Esophagus (tissue), 2 donors: Measurements from ENCODE around the gene WHRN. TPM values are rescaled to one million over a fixed set of nuclear protein-coding genes. Genes with fewer than 3 reads are reported as not detected.

Source experiments
- H3K27ac ChIP-seq, 2 donors: one replicate each; pipeline ENCODE4 v1.5.1; 2013; ENCODE audit warnings: low read depth in 2 of 2, mild to moderate bottlenecking in 2 of 2, inconsistent platforms in 1 of 2, low read length in 1 of 2, moderate library complexity in 1 of 2
- H3K27me3 ChIP-seq, 2 donors: one replicate each; pipeline ENCODE4 v1.6.1; 2013; ENCODE audit warnings: low read length in 2 of 2, control low read depth in 1 of 2, mild to moderate bottlenecking in 1 of 2; ENCODE audit not compliant: insufficient read depth in 2 of 2, control insufficient read depth in 1 of 2
- H3K36me3 ChIP-seq, 2 donors: one replicate each; pipeline ENCODE4 v1.6.1; 2013; ENCODE audit warnings: low read length in 1 of 2; ENCODE audit not compliant: control insufficient read depth in 2 of 2, insufficient read depth in 2 of 2
- H3K4me1 ChIP-seq, 2 donors: one replicate each; pipeline ENCODE4 v1.6.1; 2013; ENCODE audit warnings: low read length in 1 of 2; ENCODE audit not compliant: control insufficient read depth in 2 of 2, insufficient read depth in 2 of 2
- H3K4me3 ChIP-seq, 2 donors: one replicate each; pipeline ENCODE4 v1.5.1; 2013; ENCODE audit warnings: low read length in 2 of 2, mild to moderate bottlenecking in 2 of 2, low read depth in 1 of 2, moderate library complexity in 1 of 2
- H3K9me3 ChIP-seq, 2 donors: one replicate each; pipeline ENCODE4 v1.6.1; 2013; ENCODE audit warnings: mild to moderate bottlenecking in 2 of 2, low read depth in 1 of 2, low read length in 1 of 2, moderate library complexity in 1 of 2; ENCODE audit not compliant: control insufficient read depth in 2 of 2, insufficient read depth in 1 of 2
- WGBS, 2 donors: extraction: QIAGEN DNeasy Blood & Tissue Kit; methylation state at CpG; one replicate each; pipeline ENCODE4 v1.1.7; 2013; 5-methylcytosine and 5-hydroxymethylcytosine counted together
- polyA plus RNA-seq, 2 donors: library from polyadenylated mRNA; stranded (reverse); fragments of 200-250 nt; gene quantifications; one replicate each; pipeline ENCODE4 v1.2.3, GENCODE V29; 2013
- donor health status: healthy with polysubstance abuse.
- donor health status: Bipolar disorder and iron deficiency.

Gene WHRN
- polyA plus RNA-seq, 2 donors: 3.4 to 7.6 TPM

- peaks cover 0 to 14% of the 10 kb centered on the region in 2 donors for H3K4me1 ChIP-seq
Measured at GRCh38 chr9:114367772-114368569, 137.3 kb downstream of the WHRN start.

GRCh38 chr9:114367366-114367765, 137.9 kb downstream of the WHRN start:
- no peaks in the 10 kb centered on the region for H3K9me3 ChIP-seq
- peak overlapping the region; percentile 55 to 58 for H3K27ac ChIP-seq
- H3K27me3 ChIP-seq: no peaks in the 10 kb centered on the region
- WGBS, 2 donors: 88 to 90% methylated on average over 6 of the region's 6 CpGs
- H3K4me1 ChIP-seq: peaks cover 0 to 11% of the 10 kb centered on the region in 2 donors
- H3K36me3 ChIP-seq: peaks cover 7 to 11% of the 10 kb centered on the region in 2 donors
- no peak overlapping the region for H3K4me3 ChIP-seq

More at GRCh38 chr9:114367772-114368569, 137.3 kb downstream of the WHRN start:
- Histone ChIP-seq H3K27me3 (no peaks in the 10 kb centered on the region), H3K9me3 (no peaks in the 10 kb centered on the region), H3K27ac (peak overlapping the region in 1 of 2 donors; percentile 58), H3K4me3 (no peak overlapping the region), H3K36me3 (peaks cover 7 to 11% of the 10 kb centered on the region in 2 donors)
- 89 to 92% methylated on average over 14 of the region's 14 CpGs for WGBS, 2 donors

- Histone ChIP-seq H3K9me3 (no peaks in the 10 kb centered on the region), H3K4me3 (no peak overlapping the region), H3K36me3 (peaks cover 8 to 11% of the 10 kb centered on the region in 2 donors), H3K27me3 (no peaks in the 10 kb centered on the region), H3K4me1 (peaks cover 0 to 8% of the 10 kb centered on the region in 2 donors), H3K27ac (peak overlapping the region in 1 of 2 donors; percentile 4)
- 55 to 56% methylated on average over 10 of the region's 10 CpGs for WGBS, 2 donors
Measured at GRCh38 chr9:114366334-114367128, 138.7 kb downstream of the WHRN start.

- peaks cover 13 to 18% of the 10 kb centered on the region in 2 donors for H3K36me3 ChIP-seq
- no peaks in the 10 kb centered on the region for H3K27me3 ChIP-seq
- H3K4me1 ChIP-seq: peaks cover 0 to 5% of the 10 kb centered on the region in 2 donors
- no peak overlapping the region for H3K27ac ChIP-seq
- no peaks in the 10 kb centered on the region for H3K9me3 ChIP-seq
- H3K4me3 ChIP-seq: no peak overlapping the region
- WGBS, 2 donors: 93 to 96% methylated on average over 2 of the region's 2 CpGs
Measured at GRCh38 chr9:114365194-114365593, 140.1 kb downstream of the WHRN start.

GRCh38 chr9:114364134-114365041, 140.9 kb downstream of the WHRN start:
- WGBS, 2 donors: 55 to 63% methylated on average over 6 of the region's 6 CpGs
- Histone ChIP-seq H3K4me1 (peaks cover 0 to 5% of the 10 kb centered on the region in 2 donors), H3K9me3 (no peaks in the 10 kb centered on the region), H3K27ac (peak overlapping the region; percentile 14 to 27), H3K36me3 (peaks cover 13 to 25% of the 10 kb centered on the region in 2 donors), H3K4me3 (no peak overlapping the region), H3K27me3 (no peaks in the 10 kb centered on the region)

GRCh38 chr9:114363424-114363823, 141.8 kb downstream of the WHRN start:
- Histone ChIP-seq H3K4me1 (peaks cover 0 to 5% of the 10 kb centered on the region in 2 donors), H3K9me3 (no peaks in the 10 kb centered on the region), H3K36me3 (peaks cover 12 to 29% of the 10 kb centered on the region in 2 donors), H3K4me3 (no peak overlapping the region), H3K27ac (no peak overlapping the region), H3K27me3 (no peaks in the 10 kb centered on the region)
- 30 to 70% methylated on average over 2 of the region's 2 CpGs for WGBS, 2 donors

GRCh38 chr9:114362394-114362793, 142.9 kb downstream of the WHRN start:
- Histone ChIP-seq H3K4me3 (no peak overlapping the region), H3K4me1 (peaks cover 0 to 2% of the 10 kb centered on the region in 2 donors), H3K27ac (no peak overlapping the region), H3K36me3 (peaks cover 9 to 28% of the 10 kb centered on the region in 2 donors), H3K27me3 (no peaks in the 10 kb centered on the region), H3K9me3 (no peaks in the 10 kb centered on the region)
- 88 to 92% methylated on average over 12 of the region's 12 CpGs for WGBS, 2 donors

- H3K4me1 ChIP-seq: peaks cover 0 to 2% of the 10 kb centered on the region in 2 donors
- no peak overlapping the region for H3K27ac ChIP-seq
- WGBS, 2 donors: 95 to 96% methylated on average over 7 of the region's 7 CpGs
- no peaks in the 10 kb centered on the region for H3K9me3 ChIP-seq
- peaks cover 15 to 36% of the 10 kb centered on the region in 2 donors for H3K36me3 ChIP-seq
- H3K4me3 ChIP-seq: no peak overlapping the region
- no peaks in the 10 kb centered on the region for H3K27me3 ChIP-seq
Measured at GRCh38 chr9:114361542-114361941, 143.7 kb downstream of the WHRN start.

- Histone ChIP-seq H3K9me3 (no peaks in the 10 kb centered on the region), H3K4me3 (no peak overlapping the region), H3K4me1 (peaks cover 0 to 2% of the 10 kb centered on the region in 2 donors), H3K27me3 (no peaks in the 10 kb centered on the region), H3K27ac (no peak overlapping the region), H3K36me3 (peaks cover 19 to 41% of the 10 kb centered on the region in 2 donors)
- WGBS, 2 donors: 95 to 96% methylated on average over 7 of the region's 7 CpGs
Measured at GRCh38 chr9:114359801-114360200, 145.5 kb downstream of the WHRN start.
